ENCODE data around the gene RPL3.

GRCh38 chr22:39316440-39317083 is 2.9 kb downstream of the RPL3 start:
- TF ChIP-seq LEF1 (IDR thresholded peaks at IDR 0.05; ENCODE audit: borderline replicate concordance): no peak
- no peak for TF ChIP-seq SP1 (IDR thresholded peaks at IDR 0.05)
- no peak for TF ChIP-seq FOXK2 (IDR thresholded peaks at IDR 0.05)
- no peak for TF ChIP-seq ARNT (IDR thresholded peaks at IDR 0.05)
- peak; percentile 79; the same call in 1 of the 2 replicates for TF ChIP-seq HDGF (IDR thresholded peaks at IDR 0.05; ENCODE audit: borderline replicate concordance)

All from HEK293T (cell line).